Left hindlimb (tissue), 1 donor: Measurements from ENCODE around the gene WDR88.
"Not testable (repeated sequence)": the region's sequence is repeated elsewhere in the genome, so short reads cannot be mapped to it uniquely, and the experiment has no call there.

ENCODE experiments used
- DNase-seq: peaks from one replicate; pipeline ENCODE4 v3.0.0-alpha.2; 2018

Gene WDR88

DNA sequence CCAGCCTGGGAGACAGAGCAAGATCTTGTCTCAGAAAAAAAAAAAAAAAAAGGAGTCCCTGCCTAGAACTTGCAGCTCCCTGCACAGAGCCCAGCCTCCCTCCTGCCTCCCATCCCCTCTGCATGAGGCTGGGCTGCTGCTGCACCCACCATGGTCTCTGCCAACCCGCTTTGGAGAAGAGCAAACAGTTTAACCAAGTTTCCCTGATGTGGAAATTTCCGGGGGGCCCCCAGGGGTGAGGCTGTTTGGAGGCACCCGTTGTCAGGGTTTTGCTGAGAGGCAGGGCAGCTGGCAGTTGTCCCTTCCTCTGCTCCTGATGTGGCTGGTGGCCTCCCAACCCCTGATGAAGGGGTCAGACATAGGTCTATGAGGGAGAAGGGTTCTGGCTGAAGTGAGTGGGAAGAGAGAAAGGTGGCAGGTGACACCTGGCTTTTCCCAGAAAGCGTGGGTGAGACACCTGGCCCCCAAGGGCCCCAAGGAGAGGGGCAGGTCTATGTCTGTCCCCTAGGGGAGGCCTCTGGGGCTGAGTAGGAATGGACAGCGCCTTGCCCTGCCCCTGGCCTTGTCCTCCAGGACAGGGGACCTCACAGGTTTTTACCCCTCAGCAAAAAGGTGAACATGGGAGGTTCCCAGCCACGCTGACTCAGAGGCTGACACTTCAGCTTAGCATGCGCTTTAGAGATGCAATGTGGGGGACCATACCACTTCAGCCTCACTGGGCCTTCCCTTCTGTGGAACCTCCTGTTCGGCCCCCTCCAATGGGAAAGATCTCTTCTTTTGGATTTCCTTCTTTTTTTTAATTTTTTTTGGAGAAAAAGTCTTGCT lies 67.7 kb downstream of the WDR88 start:
- no peak for DNase-seq

DNA sequence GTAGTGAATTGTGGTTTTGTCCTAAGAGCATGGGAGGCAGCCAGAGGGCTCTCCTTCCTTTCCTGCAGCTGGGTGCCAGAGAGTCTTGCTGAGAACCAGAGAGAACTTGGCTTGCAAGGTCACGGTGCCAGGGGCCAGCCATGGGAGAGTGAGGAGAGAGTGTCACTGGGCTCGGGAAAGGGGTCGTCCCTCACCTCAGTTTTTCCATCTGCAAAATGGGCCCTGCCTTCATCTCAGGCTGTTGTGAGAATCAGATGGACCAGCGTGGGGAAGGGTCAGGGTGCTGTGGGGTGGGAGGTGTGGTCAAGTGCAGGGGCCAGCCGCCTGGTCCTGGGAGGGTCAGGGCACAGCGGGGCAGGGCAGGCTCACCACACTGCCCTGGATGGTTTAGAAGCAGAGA lies 69.6 kb downstream of the WDR88 start:
- DNase-seq, result no peak

DNA sequence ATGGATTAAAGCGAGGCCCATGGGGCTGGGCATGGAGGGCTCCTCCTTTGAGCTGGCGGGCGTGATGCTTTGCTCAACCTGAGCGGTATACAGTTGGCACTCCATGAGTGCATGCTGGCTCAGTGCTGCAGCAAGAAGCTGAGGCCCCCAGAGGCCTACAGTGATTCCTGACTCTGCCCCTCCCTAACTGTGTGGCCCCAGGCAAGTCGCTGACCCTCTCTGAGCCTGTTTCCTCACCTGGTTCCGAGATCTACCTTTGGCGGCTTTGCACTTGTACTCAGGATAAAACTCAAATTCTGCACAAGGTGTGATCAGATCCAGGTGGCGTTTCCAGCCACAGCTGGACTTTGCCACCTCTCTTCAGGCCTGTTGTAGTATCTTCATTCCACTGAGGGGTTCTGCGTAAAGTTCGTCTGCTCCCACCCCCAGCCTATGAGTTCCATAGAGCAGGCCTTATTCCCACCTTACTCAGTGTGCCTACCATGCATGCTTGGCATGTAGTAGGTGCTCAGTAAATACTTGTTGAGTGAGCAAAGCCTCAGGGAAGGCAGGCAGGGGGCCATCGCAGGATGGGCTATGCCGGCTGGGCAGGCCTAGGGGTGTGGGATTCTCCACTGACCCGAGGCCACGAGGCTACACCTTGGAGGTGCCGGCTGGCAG lies 70.1 kb downstream of the WDR88 start:
- DNase-seq, result no peak

DNA sequence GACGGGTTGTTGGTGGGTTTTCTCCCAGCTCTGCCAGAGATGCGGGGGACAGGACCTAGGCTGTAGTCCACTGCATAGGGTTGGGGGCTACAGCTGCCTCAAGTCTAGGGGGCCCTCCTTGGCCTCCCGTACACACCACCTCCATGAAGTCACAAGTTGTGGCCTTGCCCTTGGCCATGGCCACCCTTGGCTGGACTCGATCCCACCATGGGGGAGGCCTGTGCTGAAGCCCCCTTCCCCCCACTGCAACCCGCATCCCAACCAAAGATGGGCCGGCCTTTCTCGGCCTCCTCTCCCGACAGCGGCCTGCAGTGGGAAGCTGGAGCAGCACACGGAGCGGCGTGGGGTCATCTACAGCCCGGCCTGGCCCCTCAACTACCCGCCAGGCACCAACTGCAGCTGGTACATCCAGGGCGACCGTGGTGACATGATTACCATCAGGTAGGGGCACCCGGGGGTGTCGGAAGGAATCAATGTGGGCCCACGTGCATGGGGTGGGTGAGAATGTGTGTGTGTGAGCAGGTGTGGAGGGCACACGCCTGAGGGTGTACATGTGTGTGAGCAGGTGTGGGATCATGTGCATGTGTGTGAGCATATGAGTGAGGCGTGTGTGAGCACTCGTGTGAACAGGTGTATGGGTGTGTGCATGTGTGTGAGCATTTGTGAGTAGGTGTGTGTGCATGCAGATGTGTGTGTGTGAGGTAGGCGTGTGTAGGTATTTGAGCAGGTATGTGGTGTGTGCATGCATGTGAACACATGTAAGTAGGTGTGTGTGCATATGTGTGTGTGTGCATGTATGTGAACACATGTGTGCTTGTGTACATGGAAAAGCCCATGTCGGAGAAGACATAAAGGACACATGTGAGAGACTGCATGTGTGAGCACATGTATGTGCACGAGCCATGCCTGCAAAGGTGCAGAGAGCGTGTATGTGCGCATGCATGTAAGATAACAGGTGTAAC lies 70.9 kb downstream of the WDR88 start:
- DNase-seq, result no peak

DNA sequence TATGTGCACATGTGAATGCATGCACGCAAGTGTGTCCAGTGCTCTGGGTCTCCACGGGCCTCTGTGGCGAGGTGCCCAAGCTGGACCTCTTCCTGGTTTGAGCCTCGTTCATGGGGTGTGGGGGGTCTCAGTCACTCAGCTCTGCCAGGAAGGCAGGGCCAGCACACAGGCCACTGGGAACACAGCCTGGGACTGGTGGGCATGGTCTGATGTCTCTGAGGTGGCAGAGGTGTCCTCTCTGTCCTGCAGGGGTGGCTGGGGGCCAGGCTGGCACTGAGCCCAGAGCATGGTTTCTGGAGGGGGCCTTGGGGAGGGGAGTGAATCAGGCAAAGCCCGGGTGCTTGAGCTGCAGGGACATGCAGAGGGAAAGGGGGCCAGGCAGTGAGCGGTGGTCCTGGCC lies 71.6 kb downstream of the WDR88 start:
- no peak for DNase-seq

DNA sequence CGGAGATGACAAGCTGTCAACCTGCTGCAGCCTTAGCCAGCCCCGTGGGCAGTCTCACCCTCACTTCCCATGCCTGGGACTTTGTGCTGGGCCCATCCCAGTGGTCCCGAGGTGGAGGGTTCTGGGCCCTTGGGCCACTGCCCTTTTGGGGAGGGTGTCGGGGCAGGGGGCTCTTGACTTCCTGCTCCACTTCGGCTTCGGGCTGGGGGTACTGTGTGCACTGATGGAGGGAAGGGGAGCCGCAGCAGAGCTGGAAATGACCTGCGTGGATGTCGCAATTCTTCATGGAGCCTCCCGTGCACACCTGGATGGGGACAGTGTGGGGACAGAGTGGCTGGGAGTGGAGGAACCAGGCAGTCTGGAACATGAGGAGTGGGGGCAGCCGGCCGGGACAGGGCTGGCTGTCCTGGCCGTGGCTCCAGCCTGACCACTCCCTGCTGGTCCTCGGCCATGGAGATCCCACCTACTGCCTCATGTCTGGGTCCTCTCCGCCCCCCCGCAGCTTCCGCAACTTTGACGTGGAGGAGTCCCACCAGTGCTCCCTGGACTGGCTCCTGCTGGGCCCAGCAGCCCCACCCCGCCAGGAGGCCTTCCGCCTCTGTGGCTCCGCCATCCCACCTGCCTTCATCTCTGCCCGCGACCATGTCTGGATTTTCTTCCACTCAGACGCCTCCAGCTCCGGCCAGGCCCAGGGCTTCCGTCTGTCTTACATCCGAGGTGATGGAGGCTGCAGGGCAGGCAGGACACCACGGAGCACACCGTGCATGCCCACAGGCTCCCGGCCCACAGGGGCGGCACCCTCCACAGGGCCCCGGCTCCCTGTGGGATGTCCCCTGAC lies 72.4 kb downstream of the WDR88 start:
- no peak for DNase-seq

DNA sequence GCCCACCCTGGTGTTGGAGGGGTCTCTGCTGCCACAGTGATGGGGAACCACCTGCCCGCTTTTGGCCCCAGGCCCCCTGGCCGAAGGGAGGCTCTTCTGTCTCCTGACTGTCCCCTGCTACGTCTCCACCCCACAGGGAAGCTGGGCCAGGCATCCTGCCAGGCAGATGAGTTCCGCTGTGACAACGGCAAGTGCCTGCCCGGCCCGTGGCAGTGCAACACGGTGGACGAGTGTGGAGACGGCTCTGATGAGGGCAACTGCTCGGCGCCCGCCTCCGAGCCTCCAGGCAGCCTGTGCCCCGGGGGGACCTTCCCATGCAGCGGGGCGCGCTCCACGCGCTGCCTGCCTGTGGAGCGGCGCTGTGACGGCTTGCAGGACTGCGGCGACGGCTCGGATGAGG lies 73.2 kb downstream of the WDR88 start:
- no peak for DNase-seq

DNA sequence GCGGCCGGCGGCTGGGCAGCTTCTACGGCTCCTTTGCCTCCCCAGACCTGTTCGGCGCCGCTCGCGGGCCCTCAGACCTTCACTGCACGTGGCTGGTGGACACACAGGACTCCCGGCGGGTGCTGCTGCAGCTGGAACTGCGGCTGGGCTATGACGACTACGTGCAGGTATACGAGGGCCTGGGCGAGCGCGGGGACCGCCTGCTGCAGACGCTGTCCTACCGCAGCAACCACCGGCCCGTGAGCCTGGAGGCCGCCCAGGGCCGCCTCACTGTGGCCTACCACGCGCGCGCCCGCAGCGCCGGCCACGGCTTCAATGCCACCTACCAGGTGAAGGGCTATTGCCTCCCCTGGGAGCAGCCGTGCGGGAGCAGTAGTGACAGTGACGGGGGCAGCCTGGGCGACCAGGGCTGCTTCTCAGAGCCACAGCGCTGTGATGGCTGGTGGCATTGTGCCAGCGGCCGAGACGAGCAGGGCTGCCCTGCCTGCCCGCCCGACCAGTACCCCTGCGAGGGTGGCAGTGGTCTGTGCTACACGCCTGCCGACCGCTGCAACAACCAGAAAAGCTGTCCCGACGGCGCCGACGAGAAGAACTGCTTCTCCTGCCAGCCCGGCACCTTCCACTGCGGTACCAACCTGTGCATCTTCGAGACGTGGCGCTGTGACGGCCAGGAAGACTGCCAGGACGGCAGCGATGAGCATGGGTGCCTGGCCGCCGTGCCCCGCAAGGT lies 73.8 kb downstream of the WDR88 start:
- no peak for DNase-seq

DNA sequence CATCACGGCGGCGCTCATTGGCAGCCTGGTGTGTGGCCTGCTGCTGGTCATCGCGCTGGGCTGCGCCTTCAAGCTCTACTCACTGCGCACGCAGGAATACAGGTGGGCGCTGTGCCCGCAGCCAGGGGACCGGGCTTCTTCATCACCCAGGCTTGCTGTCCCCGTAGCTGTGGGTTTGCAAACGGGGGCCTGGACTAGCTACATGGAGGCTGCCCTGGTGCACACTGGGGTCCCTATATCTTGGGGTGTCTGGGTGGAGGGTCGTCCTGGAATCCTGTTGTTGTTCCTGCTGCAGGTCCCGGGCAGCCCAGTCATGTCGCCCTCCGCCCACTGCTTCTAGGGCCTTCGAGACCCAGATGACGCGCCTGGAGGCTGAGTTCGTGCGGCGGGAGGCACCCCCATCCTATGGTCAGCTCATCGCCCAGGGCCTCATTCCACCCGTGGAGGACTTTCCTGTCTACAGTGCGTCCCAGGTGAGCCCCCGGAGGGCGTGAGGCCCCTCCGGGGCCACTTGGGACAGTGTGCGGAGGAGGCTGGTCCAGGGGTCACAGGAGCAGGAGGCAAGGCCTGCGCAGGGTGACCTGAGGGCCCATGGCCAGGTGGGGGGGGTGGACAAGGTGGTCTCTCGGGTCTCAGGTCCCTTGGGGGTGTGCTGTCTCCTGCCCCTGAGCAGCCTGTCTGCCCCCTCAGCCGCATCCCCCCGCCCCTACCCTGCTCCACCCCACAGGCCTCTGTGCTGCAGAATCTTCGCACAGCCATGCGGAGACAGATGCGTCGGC lies 74.5 kb downstream of the WDR88 start:
- DNase-seq, result no peak

DNA sequence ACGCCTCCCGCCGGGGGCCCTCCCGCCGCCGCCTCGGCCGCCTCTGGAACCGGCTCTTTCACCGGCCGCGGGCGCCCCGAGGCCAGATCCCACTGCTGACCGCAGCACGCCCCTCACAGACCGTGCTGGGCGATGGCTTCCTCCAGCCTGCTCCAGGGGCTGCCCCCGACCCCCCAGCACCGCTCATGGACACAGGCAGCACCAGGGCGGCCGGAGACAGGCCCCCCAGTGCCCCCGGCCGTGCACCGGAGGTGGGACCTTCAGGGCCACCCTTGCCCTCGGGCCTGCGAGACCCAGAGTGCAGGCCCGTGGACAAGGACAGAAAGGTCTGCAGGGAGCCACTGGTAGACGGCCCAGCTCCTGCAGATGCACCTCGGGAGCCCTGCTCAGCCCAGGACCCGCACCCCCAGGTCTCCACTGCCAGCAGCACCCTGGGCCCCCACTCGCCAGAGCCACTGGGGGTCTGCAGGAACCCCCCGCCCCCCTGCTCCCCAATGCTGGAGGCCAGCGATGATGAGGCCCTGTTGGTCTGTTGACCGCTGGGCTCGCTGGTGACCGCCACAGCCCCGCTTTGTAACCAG lies 75.2 kb downstream of the WDR88 start:
- DNase-seq, result no peak

DNA sequence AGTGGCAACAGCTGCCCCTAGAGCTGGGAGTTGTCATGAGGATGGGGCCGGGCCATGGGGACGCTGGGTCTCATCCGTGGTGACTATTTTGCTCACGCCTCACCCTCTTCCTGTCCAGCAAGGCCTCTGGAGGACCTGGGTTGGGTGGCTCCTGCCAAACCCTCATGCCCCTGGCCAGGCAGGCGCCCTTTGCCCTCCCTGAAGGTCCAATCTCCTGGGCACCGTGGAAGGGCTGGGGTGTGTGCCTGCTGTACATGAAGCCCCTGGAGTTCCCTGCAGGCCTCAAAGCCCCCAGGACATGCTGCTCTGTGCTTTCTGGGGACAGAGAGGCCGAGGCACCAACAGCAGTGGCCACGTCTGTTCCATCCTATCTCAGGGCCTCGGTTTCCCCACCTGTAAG lies 76.0 kb downstream of the WDR88 start:
- DNase-seq, result no peak

DNA sequence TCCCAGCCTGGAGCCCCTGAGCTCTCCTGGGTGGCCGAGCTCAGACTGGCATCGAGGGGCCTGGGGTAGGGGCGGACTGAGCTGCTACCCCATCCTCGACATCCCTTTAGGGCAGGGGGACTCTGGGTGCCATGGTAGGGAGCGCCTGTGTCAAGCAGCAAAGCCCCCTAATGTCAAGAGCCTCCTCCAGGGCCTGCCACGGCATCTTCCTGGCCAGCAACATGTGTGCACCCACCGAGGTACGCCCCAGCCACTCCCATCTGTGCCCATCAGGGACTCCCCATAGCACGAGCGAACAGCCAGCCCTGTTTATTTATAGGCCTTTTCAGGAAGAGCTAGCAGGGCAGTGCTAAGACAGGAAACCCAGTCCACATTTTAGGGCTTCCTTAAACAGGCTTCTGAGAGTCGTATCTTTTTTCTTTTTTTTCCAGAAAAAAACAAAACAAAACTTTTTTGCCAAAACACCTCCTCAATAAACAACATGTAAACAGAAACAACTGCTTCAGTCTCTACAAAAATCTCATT lies 76.5 kb downstream of the WDR88 start:
- DNase-seq, result no peak

DNA sequence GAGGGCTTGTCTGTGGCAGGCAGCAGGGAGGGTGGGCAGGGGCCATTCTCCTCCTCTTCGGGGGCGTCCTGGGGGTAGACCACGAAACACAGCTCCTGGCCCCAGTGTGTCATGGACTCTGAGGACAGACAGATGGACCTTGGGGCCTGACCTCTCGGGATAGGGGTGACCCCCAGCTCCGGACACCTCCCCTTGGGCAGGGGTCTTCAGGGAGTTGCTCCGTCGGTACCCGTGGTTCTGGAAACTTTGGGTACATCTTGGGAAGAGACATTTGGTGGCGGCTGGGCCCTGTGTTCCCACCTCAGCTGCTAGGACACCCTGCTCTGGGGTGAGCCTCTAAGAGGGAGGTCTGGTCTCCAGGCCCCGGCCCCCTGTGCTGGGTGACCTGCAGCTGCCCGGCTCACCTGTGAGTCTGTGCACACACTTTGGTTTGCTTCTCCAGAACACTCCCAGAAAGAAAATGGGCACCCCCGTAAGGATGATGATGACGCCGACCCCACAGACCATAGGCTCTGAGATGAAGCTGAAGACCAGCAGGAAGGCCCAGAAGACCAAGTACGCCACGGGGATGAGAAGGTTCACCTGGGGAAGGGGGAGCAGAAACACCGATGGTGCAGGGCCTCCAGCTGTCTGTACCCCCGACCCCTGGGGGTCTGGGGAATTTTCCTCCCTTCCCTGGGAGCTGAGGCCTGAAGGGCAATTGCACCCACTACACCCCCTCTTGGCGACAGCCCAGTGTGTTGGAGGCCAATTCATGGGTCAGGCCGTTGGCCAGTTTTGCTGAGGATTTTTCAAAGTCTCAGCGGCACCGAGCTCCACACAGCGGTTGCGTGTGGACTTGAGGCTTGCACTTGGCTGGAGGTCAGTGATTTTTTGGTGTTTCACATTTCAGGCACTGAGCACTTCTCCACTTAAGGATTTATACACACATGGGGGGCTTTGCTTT lies 77.3 kb downstream of the WDR88 start:
- no peak for DNase-seq

DNA sequence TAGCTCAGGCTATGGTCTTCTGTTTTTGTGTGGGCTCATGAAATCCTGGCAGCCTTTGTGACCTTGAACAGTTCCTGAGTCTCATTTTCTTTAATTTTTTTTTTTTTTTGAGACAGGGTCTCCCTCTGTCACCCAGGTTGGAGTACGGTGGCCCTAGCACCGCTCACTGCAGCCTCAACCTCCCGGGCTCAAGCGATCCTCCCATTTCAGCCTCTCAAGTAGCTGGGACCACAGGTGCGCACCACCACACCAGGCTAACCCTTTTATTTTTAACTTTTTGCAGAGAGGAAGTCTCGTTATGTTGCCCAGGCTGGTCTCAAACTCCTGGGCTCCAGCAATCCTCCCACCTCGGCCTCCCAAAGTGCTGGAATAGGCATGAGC lies 77.9 kb downstream of the WDR88 start:
- not testable (repeated sequence) for DNase-seq

DNA sequence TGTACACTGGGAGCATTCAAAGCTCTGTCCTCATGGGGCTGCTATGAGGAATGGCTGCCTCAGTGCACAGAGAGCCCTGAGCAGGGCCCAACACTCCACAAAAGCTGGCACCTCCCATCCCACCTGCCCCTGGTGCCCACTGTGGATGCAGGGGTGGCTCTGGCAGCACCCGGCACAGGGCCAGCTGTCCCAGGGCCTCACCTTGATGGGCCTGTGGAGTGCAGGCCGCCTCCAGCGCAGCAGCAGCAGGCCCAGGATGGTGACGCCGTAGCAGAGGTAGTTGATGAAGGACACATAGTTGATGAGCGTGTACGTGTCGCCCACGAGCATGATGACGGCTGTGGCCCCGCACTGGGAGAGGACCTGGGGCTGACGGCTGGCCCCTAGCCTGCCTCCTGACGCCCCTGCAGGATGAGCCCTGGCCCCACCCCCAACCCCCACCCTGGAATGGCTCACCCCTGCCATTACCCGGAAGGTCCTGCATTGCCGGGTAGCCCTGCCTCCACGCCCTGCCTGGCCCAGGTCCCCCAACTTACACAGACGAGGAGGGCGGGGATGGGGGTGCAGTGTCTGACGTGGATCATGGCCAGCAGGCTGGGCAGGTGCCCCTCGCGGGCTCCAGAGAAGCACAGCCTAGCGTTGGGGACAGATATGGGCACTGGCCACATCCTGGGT lies 78.5 kb downstream of the WDR88 start:
- DNase-seq, result no peak

DNA sequence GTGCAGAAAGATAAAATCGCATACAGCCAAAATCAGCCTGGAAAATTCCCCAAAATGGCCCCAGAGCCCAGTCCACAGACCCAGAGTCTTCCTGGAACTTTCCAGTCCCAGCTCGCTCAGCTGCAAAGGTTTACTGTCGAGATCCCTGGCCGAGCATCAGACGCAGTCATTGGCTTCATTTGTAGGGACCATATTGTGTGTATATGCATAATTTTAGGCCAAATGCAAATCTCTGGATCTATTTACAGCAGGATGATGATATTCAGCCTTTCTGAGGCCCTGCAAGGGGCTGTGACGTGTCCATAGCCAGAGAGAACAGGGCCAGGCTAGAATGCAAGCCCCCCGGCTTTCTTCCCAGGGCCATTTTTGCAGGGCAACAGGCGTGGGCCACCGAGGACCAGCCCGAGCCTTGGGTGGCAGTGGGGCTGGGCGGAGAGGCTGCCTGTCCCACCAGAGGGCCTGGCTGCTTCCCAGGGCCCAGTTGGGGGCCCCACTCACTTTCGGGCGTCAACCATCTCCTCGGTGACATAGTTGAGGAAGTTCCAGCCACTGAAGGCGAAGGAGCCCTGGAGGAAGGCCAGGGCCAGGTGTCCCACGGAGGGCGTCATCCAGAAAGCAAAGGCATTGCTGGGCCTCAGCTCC lies 80.0 kb downstream of the WDR88 start:
- DNase-seq, result peak; percentile 84

DNA sequence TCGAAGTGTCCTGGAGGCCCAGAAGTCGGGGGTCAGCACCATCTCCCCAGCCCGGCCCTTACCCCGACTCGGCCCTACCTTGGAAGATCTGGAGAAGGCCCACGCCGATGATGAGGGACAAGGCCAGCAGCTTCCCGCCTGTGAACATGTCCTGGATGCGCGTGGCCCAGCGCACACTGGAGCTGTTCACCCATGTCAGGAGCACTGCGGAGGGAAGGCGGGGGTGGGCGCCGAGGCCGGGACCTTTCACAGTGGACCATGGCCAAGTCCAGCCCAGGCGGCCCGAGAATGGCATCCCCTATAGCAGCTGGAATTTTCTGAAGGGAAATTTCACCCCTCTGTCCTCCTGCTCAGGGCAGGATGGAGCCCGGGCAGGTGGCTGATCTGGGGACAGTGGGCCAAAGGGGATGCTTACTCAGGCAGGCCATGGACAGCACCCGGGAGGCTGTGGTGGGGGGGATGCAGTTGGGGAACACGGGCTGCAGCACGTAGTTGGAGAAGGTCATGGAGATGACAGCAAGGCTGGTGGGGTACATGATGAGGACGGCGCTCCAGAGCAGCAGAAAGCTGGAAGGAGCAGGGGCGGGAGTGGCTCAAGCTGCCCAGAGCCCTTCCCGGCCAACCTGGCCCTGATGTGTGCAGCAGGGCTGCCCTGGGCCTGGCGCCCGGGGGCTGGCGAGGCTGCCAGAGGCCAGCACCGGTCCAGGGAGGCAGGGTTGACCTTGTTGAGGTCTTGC lies 80.7 kb downstream of the WDR88 start:
- peak; percentile 24 for DNase-seq
